Superior temporal gyrus (tissue), 1 donor: ENCODE measurements around the gene KRT17.

Experiments used
- DNase-seq: peaks from one replicate; pipeline ENCODE4 v3.0.0-alpha.2; 2016; ENCODE audit errors: extremely low spot score

The KRT17 gene

DNA sequence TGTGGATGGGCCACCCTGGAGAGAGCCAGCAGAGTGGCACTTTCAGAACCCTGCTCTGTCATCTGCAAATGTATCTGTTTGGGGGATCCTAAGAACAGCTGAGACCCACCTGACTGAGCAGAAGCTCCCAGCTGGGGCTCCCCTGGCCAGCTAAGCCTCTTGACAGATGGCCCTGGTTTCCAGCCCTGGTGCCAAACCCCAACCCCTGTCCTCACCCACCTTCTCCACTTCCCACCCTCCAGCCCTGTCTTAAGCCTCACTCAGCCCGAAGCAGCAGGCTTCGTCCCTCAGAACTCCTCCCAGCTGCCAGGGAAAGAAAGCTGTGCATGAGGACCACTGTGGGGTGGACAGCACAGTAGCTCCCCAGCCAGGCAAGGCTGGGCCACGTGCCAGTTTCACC lies 49.0 kb downstream of the KRT17 start:
- no peak for DNase-seq

GRCh38 chr17:41571561-41572434 lies 52.6 kb downstream of the KRT17 start, which contains the start of gene KRT9:
KRT9 (minus strand) TSS chr17:41572059; CDS start chr17:41571992, 67 bp downstream.
- no peak for DNase-seq
